Stimulated activated CD8-positive, alpha-beta memory T cell treated with anti-CD3 and anti-CD28 coated beads, Interleukin-2, amount 100 ng/mL, for 48 hours (primary cell): ENCODE data around the gene NSD2.

ENCODE experiments used
- DNase-seq, 2 donors: peaks; one replicate each; pipeline ENCODE4 v3.0.0-alpha.2; 2020; ENCODE audit warnings: low read depth in 2 of 2

Gene NSD2

GRCh38 chr4:1945124-1945895 is 74.1 kb downstream of the NSD2 start:
- DNase-seq = no peak

GRCh38 chr4:1945912-1946311 is 74.7 kb downstream of the NSD2 start:
- DNase-seq = no peak

GRCh38 chr4:1948232-1948631 is 77.0 kb downstream of the NSD2 start:
- DNase-seq = no peak

GRCh38 chr4:1948892-1949436 is 77.8 kb downstream of the NSD2 start:
- no peak for DNase-seq

- DNase-seq = no peak
Measured at GRCh38 chr4:1950369-1950768, 79.2 kb downstream of the NSD2 start.

- no peak for DNase-seq
Measured at GRCh38 chr4:1952058-1952700, 81.0 kb downstream of the NSD2 start.

GRCh38 chr4:1952719-1953118 is 81.5 kb downstream of the NSD2 start:
- no peak for DNase-seq

- DNase-seq = no peak
Measured at GRCh38 chr4:1953335-1953734, 82.1 kb downstream of the NSD2 start.

- no peak for DNase-seq
Measured at GRCh38 chr4:1956631-1957030, 85.4 kb downstream of the NSD2 start.

- no peak for DNase-seq
Measured at GRCh38 chr4:1958276-1959103, 87.3 kb downstream of the NSD2 start.

- DNase-seq = no peak
Measured at GRCh38 chr4:1959104-1959384, 87.9 kb downstream of the NSD2 start.

GRCh38 chr4:1960170-1960825 is 89.1 kb downstream of the NSD2 start:
- no peak for DNase-seq

- no peak for DNase-seq
Measured at GRCh38 chr4:1961038-1961437, 89.8 kb downstream of the NSD2 start.

- no peak for DNase-seq
Measured at GRCh38 chr4:1961563-1961962, 90.4 kb downstream of the NSD2 start.

GRCh38 chr4:1962980-1963379 is 91.8 kb downstream of the NSD2 start:
- no peak for DNase-seq

GRCh38 chr4:1964443-1964842 is 93.2 kb downstream of the NSD2 start:
- DNase-seq = no peak

- no peak for DNase-seq
Measured at GRCh38 chr4:1964971-1965370, 93.8 kb downstream of the NSD2 start.

GRCh38 chr4:1967512-1968149 is 96.4 kb downstream of the NSD2 start:
- no peak for DNase-seq

- no peak for DNase-seq
Measured at GRCh38 chr4:1968686-1969295, 97.6 kb downstream of the NSD2 start.

GRCh38 chr4:1969928-1970723 is 98.9 kb downstream of the NSD2 start:
- no peak for DNase-seq
